GM19328 (cell line): ENCODE measurements around the gene CGB8.
"Not testable (repeated sequence)": the region's sequence is repeated elsewhere in the genome, so short reads cannot be mapped to it uniquely, and the experiment has no call there.

Source experiments
- ATAC-seq: cut with Tn5 transposase; IDR thresholded peaks from one replicate; pipeline ENCODE4 v1.9.1; 2021; ENCODE audit warnings: mild to moderate bottlenecking, moderate library complexity; ENCODE audit not compliant: unreplicated experiment

CGB8 gene

DNA sequence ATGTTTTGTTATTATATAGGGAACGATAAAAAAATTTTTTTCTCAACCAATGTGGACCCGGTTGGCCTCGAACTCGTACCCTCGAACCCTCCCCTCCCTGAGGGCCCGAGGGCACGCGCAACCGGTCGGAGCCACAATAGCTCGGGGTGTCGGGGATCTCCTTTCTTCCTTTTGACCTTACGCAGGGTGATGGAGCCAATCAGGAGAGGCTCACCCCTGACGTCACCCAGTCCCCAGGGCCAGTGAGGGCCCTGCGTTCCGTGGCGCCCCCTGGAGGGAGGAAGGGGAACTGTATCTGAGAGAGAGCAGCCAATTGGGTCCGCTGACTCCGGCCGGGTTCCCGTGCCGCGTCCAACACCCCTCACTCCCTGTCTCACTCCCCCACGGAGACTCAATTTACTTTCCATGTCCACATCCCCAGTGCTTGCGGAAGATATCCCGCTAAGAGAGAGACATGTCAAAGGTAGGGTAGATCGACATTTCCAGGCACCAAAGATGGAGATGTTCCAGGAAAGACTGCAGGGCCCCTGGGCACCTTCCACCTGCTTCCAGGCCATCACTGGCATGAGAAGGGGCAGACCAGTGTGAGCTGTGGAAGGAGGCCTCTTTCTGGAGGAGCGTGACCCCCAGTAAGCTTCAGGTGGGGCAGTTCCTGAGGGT, 17.1 kb downstream of the CGB8 start, which contains the start of gene CGB2:
TSS of gene CGB2 (plus strand) at position 249 of the 660 bp plus-strand sequence. CDS start at position 455, 206 bp downstream.
- ATAC-seq, result not testable (repeated sequence)

DNA sequence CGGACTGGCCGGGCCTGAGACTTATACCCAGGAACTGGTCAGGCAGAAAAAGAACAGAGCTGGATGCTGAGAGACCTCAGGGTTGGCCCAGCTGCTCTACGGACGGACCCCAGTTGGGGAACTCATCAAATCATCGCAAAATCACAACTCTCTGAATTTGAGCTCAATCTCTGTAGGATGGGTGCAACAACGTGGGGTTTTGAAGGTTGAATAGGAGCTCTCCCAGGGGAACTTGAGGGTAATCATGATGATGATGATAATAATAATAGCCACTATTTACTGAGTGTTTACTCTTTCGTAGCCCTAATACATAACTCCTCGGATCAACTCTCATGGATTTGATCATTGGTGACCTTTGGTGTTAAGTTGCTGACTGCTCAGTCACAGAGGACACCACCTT, 18.6 kb downstream of the CGB8 start:
- not testable (repeated sequence) for ATAC-seq

DNA sequence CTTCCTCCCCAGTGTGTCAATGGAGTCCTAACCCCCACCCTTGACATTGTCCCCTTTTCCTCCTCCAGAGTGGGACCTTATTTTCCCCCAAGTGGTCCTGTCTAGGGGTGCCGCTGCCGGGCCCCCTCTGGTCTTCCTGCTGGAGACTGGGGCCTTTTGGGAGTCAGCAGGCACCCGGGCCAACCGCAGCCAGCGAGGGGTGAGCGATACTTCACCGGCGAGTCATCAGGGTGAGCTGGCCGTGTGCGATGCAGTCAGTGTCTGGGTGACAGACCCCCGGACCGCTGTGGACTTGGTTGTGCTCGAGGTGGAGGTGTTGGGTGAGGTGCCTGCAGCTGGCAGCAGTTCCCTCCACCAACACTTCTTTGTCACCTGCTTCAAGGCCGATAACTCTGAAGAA, 19.2 kb downstream of the CGB8 start:
- not testable (repeated sequence) for ATAC-seq

DNA sequence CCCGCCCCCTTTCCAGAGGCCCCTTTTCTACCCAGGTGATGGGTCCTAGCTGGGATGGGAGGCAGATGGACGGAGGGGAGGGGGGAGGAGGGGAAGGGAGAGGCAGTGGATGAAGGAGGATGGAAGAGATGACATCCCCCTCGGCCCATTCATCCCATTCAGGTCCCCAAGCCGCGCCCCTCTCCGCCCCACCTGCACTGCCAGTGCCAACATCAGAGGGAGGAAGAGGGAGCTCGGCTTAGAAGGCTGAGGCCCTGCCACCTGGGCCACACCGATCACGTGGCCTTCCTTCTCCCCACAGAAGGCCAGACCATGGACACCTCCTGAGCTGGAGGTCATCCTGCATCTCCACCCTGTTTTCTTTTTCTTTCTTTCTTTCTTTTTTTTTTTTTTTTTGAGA, 20.2 kb downstream of the CGB8 start:
- not testable (repeated sequence) for ATAC-seq

DNA sequence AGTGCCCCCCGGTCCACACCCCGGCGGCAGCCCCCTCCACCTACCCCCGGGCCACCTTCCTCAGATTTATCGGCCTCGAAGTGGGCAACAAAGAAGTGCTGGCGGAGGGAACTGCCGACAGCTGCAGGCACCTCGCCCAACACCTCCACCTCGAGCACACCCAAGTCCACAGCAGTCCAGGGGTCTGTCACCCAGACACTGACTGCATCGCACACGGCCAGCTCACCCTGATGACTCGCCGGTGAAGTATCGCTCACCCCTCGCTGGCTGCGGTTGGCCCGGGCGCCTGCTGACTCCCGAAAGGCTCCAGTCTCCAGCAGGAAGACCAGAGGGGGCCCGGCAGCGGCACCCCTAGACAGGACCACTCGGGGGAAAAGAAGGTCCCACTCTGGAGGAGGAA, 23.3 kb downstream of the CGB8 start:
- ATAC-seq, result not testable (repeated sequence)

DNA sequence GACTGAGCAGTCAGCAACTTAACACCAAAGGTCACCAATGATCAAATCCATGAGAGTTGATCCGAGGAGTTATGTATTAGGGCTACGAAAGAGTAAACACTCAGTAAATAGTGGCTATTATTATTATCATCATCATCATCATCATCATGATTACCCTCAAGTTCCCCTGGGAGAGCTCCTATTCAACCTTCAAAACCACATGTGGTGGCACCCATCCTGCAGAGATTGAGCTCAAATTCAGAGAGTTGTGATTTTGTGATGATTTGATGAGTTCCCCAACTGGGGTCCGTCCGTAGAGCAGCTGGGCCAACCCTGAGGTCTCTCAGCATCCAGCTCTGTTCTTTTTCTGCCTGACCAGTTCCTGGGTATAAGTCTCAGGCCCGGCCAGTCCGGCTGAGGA, 23.8 kb downstream of the CGB8 start:
- ATAC-seq, result not testable (repeated sequence)

DNA sequence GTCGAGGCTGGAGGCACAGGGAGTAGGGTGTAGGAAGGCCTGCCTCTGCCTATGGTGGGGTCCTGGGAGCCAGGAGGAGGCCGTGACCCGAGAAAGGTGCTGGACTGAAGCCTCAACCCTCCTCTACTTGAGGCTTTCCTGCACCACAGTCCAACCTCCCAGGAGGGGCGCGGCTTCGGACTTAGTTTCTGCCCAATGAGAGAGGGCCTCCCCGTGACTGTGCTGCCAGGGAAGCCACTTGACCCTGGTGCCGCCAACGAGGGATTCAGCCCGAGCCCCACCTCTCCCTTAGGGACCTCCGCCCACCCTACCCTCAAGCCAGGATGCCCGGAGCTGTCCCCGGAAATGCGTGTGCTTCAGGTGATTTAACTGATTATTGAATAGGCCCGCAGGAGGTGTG, 24.7 kb downstream of the CGB8 start, which contains the start of gene CGB3:
TSS of gene CGB3 (minus strand) at position 101 of the 400 bp plus-strand sequence. CDS start 362 bp downstream, outside the sequence.
- ATAC-seq, result not testable (repeated sequence)

DNA sequence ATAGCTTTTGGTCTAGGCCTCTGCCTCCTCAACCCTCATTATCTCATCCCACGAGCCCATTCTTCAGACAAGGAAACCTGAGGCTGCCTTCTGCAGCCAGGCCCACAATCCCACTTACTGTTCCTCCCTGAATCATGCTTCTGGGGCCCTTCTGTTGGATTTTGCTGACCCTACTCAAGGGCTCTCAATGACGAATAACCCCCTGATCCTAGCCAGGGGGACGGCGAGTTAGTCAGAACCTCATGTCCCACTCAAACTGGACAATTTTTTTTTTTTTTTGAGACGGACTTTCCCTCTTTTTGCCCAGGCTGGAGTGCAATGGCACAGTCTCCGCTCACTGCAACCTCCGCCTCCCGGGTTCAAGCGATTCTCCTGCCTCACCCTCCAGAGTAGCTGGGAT, 26.8 kb downstream of the CGB8 start:
- no peak for ATAC-seq

DNA sequence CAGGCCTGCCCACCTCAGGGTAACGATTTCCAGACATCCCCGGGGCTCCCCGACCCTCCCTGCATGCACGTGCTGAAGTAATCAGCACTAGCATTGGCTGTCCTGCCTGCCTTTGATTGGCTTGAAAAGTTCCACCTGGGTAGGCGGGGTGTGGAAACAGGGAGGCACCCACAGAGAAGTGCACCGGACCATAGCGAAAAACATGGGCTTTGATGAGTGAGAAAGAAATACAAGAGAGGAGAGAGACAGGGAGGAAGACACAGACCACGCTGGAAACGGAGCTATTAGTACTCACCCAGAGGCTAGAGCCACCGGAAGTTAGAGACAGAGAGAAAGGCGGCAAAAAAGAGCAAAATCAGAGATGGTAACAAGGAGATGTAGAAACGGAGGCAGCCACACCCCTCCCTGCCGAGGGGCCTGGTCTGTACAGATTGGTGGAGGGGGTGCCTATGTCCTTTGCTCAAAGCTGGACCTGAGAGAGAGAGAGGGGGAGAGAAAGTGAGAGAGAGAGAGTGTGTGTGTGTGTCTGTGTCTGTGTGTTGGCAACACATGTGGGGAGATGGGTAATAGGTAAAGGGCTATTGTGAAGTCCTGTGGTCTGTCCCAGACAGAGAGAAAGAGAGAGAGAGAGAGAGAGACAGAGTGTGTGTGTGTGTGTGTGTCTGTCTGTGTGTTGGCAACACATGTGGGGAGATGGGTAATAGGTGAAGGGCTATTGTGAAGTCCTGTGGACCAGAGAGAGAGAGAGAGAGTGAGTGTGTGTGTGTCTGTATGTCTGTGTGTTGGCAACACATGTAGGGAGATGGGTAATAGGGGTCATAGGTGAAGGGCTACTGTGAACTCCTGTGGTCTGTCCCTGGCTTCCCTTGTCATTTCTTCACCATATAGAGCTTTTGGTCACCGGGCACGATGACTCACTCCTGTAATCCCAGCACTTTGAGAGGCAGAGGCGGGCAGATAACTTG, 27.7 kb downstream of the CGB8 start:
- ATAC-seq, result no peak

DNA sequence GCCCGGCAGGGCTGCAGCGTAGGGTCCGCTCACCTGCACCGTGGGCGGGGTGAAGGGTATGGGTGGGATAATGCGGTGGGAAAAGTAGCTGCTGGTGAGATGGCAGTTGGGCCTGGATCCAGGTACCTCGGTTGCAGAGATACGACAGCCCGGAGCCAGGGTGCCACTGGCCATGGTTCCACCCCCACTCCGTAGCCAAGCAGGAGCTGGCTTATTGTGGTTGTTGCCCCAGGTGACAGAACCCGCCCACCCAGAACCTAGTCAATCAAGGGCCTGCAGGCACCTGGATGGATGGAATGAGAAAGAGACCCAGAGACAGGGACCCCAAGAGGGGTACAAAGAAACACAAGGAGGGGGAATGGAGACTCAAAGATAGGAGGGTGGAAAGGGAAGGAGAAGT, 28.6 kb downstream of the CGB8 start:
- ATAC-seq, result no peak

DNA sequence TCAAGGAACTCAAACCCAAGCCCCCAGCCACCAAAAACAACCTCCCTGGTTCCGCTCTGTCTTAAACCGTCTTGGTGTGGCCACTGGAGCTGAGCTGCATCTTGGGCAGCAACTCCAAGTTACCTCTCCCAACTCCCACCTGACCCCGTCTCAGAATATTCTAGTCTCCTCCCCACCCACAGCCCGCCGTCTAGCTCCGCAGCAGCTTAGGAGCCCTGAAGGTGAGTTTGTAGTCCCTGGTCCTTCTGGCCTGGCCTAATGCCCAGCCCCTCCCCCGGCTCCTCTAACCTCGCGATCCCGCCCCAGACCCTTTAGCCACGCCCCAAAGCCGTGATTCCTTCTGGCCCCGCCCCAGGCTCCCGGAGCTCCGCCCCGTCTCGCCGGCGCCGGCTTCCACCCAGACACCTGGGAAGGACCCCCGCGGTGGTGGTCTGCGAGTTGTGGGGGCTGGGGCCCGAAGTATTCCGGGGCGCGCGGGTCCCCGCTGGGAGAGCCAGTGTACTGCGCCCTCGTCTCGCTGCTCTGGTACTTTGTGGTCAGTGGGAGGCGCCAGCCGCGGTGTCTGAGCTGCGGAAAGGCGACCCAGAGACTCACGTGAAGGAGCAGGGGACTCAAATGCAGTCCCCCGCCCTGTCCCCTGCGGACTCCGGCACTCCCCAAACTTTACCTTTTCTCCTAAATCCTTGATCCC, 29.5 kb downstream of the CGB8 start:
- ATAC-seq, result no peak

DNA sequence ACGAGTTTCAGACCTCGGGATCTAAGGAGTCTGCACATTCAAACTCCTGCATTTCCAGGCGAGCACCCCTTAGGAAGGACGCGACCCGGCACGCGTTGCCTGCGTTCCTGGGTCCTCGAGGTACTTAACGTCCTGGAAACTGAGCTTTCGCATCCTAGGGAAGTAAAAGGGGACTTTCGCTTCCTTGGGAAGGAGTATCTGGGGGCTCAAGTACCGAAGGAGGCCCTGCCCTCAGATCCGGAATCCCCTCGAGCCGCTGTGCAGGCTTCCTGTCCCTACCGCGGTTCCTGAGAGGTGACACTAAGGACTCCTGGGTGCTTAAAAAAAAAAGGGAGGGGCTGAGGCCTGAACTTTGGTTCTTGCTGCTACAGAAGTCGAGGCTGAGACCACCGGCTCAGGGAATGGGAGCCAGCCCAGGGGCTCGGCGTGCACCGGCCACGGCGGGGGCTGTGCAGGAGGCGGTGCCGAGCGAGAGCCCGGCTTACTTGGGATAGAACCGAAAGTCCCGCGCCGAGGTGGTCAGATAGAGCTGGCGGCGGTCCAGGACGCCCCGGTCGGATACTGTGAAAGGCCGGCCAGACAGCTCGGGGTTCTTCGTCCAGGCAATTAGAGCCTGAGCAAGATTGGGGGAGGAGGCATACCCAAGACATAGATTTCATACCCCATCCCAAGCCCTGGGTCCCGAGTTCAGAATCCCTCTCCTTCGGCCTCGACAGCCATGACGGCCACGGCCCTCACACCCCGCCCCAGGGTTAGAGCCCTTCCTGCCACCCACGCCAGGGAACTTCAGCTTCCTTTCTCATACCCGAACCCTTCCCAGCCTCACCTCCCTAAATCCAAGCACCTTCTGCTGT, 30.3 kb downstream of the CGB8 start:
- not testable (repeated sequence) for ATAC-seq

DNA sequence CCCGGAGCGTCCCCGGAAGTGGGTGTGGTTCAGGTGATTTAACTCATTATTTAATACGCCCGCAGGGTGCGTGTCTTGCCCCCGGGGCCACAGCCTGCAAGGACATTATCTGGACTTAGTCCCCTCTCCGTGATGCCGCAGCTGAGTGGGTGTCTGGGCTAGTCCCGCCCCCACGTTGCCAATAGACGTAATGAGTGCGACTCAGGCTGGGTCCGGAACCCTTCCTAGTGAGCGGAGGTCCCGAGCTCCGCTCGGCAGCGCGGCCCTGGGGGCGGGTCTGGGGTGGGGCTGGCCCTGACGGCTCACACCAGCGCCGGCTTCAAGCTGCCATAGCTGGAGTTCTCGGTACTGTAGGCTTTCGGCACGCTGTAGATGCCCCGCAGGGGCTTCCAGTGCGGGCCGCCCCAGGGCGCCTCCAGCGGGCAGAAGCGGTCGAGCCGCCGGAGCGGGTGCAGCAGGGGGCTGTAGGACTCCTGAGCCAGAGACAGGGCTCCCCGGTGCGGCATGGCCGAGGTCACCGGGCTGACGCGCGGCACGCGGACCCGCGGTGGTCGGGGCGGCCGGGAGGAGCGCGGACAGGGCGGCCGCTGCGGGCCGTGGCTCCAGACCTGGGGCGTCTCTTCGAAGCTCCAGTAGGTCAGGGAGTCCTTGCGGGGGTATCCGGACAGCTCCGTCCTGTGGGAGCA, 31.1 kb downstream of the CGB8 start:
- no peak for ATAC-seq

DNA sequence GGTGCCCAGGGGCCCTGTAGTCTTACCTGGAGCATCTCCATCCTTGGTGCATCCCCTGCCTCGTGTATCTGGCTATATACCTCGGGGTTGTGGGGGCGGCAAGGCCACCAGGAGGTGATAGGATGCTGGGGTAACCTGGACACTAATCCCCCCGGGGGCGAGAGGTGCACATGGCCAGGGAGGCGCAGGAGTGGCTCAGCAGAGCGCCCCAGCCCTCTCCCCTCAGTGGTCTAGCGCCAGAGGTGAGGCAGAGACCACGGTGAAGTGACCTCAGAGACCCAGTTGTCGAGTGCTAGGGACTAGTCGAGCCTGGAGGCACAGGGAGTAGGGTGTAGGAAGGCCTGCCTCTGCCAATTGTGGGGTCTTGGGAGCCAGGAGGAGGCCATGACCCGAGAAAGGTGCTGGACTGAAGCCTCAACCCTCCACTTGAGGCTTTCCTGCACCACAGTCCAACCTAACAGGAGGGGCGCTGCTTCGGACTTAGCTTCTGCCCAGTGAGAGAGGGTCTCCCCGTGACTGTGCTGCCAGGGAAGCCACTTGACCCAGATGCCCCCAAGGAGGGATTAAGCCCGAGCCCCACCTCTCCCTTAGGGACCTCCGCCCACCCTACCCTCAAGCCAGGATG, 31.8 kb downstream of the CGB8 start, which contains the start of gene LHB:
TSS of gene LHB (minus strand) at position 51 of the 625 bp plus-strand sequence. CDS start at position 41, 10 bp downstream.
- no peak for ATAC-seq

DNA sequence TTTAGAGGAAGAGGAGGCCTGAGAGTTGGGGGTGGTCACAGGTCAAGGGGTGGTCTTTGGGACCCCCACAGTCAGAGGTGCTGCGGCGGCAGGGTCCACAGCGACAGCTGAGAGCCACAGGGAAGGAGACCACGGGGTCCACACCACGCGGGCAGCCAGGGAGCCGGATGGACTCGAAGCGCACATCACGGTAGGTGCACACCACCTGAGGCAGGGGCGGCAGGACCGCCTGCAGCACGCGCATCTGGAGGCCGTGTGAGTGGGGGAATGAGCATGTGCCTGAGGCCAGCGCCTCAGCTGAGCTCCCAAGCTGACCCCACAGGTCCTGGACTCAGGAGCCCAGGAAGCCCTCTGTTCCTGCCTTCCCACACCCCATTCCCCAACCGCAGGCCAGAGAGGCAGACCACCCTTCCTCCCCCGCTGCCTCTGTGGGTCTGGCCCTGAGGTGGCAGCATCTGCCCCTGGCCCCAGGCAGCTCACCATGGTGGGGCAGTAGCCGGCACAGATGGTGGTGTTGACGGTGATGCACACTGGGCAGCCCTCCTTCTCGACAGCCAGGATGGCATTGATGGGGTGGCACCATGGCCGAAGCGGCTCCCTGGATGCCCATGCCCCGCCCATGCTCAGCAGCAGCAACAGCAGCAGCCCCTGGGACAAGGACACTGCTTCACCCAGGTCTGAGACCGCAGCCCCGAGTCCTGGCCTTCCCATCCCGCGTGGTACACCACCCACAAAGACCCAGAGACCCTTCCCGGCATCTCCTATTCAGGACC, 32.7 kb downstream of the CGB8 start:
- ATAC-seq, result no peak

DNA sequence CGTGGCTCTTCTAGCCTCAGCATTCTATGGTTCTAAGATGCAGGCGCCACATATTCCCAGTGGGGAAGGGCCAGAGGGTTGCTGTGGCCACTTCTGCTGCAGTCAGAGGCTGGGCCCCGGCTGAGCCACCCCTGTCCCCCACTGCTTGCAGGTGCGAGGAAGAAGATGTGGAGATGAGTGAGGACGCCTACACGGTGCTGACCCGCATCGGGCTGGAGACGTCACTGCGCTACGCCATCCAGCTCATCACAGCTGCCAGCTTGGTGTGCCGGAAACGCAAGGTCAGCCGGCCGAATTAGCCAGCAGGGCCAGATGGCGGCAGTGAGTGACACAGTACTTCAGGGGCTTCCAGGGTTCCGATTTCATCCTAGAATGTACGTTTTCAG, 34.0 kb downstream of the CGB8 start:
- no peak for ATAC-seq

DNA sequence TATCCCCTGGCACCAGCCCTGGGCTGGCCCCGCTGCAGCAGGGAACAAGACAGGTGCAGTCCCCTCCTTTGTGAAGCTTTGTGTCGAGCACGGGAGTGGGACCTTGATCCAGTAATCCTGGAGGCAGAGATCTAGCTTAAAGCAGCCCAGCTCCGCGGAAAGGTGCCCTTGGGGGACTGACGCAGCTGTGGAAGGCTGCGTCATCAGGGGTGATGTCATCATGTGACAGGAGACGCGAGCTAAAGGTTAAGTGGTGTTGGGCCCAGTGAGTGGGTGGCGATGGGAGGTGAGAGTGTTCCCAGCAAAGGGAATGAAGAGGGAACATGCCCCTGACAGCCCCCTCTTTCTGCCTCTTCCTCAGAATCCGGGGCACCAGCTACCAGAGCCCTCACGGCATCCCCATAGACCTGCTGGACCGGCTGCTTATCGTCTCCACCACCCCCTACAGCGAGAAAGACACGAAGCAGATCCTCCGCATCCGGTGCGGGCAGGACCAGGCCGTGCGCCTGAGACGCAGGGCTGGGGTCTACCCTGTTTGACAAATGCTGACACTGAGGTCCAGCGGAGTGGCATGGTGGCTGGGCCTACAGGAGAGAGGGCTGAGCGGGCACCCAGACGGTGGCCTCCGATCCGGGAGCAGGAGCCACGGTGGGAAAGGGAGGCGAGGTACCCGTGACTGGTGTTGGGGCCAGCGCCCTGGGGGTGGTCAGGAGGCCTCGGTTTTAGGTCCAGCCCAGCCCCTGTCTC, 34.6 kb downstream of the CGB8 start:
- no peak for ATAC-seq

DNA sequence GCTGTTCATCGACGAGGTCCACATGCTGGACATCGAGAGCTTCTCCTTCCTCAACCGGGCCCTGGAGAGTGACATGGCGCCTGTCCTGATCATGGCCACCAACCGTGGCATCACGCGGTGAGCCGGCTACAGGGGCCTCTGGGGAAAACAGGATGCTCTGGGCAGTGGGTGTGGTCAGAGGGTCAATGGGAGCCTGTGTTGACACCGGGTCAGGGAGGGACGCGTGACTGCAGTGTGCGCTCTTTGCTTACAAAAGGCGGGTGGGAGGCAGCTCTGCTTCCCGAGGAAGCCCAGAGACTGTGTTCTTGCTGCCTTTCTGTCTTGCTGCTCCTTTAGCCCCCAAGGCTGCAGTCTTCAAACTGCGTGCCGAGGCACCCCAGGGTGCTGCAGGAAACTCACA, 37.7 kb downstream of the CGB8 start:
- no peak for ATAC-seq
